ENCODE measurements around the gene DIP2C. TPM values are rescaled to one million over a fixed set of nuclear protein-coding genes. Genes with fewer than 3 reads are reported as not detected.
A peak's percentile ranks its signal among the peaks of the same experiment; 100 is the strongest.

DIP2C gene
- total RNA-seq, 1 donor from 2014 or later = 52.6 TPM

DNA sequence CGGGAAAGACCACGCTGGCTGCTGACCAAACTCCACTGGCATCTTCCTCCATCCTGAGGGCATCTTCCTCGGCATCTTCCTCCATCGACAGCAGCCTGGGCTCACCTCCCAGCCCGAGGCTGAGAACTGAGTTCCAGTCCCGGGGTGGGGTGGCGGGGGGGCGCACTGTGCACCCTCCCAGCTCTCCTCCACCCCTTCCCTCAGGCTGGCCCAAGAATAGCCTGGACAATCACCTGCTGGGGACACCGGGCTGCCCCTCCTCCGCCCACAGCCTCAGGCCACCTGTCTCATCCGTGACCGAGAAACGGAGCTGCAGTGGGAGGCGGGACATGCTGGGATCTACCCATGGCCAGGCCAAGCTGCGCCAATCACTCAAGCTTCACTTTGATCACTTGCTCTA, 37.2 kb downstream of the DIP2C start:
- peaks cover 2% of the 10 kb centered on the region for H3K9me3 Mint-ChIP-seq (ENCODE audit: unreplicated experiment)
- no peak for DNase-seq
- H3K36me3 Mint-ChIP-seq (ENCODE audit: unreplicated experiment) = no peaks in the 10 kb centered on the region
- peaks cover 7% of the 10 kb centered on the region for H3K27me3 Mint-ChIP-seq (ENCODE audit: unreplicated experiment)
- no peak overlapping the region for H3K27ac Mint-ChIP-seq (ENCODE audit: unreplicated experiment)
- peak overlapping the region; percentile 61 for H3K4me3 Mint-ChIP-seq (ENCODE audit: unreplicated experiment)
- TF ChIP-seq, protein P1, sequence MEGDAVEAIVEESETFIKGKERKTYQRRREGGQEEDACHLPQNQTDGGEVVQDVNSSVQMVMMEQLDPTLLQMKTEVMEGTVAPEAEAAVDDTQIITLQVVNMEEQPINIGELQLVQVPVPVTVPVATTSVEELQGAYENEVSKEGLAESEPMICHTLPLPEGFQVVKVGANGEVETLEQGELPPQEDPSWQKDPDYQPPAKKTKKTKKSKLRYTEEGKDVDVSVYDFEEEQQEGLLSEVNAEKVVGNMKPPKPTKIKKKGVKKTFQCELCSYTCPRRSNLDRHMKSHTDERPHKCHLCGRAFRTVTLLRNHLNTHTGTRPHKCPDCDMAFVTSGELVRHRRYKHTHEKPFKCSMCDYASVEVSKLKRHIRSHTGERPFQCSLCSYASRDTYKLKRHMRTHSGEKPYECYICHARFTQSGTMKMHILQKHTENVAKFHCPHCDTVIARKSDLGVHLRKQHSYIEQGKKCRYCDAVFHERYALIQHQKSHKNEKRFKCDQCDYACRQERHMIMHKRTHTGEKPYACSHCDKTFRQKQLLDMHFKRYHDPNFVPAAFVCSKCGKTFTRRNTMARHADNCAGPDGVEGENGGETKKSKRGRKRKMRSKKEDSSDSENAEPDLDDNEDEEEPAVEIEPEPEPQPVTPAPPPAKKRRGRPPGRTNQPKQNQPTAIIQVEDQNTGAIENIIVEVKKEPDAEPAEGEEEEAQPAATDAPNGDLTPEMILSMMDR (IDR thresholded peaks at IDR 0.05; ENCODE audit: partially characterized antibody, unreplicated experiment) = no peak
- H3K4me1 Mint-ChIP-seq (ENCODE audit: low read depth, unreplicated experiment) = peaks cover 20% of the 10 kb centered on the region

DNA sequence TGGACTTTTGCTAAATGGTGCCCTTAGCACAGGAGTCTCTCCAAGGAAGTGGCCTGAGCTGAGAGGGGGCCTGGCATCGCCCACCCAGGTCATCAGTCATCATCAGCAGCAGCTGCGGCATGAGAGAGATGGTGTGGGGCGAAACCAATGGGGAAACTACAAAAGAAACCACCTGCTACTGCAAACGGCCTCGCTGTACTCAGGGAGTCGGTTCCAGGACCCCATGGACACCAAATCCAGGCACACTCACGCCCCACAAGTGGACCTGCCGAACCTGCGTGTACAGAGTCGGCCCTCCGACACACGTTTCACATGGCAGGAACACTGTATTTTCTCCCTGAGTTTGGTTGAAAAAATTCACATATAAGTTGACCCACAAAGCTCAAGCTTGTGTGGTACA, 37.8 kb downstream of the DIP2C start:
- Mint-ChIP-seq H3K27ac (ENCODE audit: unreplicated experiment) (no peak overlapping the region), H3K36me3 (ENCODE audit: unreplicated experiment) (no peaks in the 10 kb centered on the region), H3K9me3 (ENCODE audit: unreplicated experiment) (peaks cover 2% of the 10 kb centered on the region), H3K4me1 (ENCODE audit: low read depth, unreplicated experiment) (peaks cover 20% of the 10 kb centered on the region), H3K4me3 (ENCODE audit: unreplicated experiment) (no peak overlapping the region), H3K27me3 (ENCODE audit: unreplicated experiment) (peaks cover 7% of the 10 kb centered on the region)
- TF ChIP-seq, protein P1 (IDR thresholded peaks at IDR 0.05; ENCODE audit: partially characterized antibody, unreplicated experiment) = no peak
- no peak for DNase-seq

DNA sequence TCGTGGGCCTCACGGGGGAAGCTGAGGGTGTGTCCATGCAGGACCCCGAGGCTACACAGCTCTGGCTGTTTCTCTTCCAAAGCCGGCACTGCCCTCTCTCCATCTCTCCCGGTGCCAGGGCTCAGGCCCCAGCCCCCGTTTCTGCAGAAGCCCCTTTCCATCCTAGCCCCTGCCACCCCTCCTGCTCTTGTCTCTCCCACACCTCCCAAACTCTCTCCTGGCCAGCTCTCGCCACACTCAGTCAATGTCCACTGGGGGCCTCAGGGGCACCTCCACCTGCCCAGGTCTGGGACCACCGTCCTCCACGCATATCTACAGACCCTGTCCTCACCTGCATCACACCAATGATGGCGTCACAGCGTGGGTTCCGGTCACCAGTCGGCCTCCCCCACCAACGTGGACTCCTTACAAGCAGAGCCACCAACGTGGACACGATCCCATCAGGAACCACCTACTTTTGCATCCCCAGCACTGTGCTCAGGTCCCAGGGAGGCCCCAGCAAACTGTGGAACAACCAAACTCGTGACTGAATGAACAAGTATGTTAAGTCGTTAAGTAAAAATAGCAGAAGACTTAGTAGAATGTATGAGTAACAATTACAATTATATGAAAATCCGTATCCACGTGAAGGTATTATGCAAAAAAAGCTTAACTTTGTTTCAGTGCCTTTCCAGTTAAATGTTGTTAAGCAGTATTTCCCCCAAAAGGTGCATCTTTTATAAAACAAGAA, 38.4 kb downstream of the DIP2C start:
- Mint-ChIP-seq H3K4me3 (ENCODE audit: unreplicated experiment) (peak overlapping the region; percentile 26), H3K27ac (ENCODE audit: unreplicated experiment) (no peak overlapping the region), H3K27me3 (ENCODE audit: unreplicated experiment) (peaks cover 9% of the 10 kb centered on the region), H3K4me1 (ENCODE audit: low read depth, unreplicated experiment) (peaks cover 20% of the 10 kb centered on the region), H3K36me3 (ENCODE audit: unreplicated experiment) (no peaks in the 10 kb centered on the region), H3K9me3 (ENCODE audit: unreplicated experiment) (peaks cover 3% of the 10 kb centered on the region)
- TF ChIP-seq, protein P1 (IDR thresholded peaks at IDR 0.05; ENCODE audit: partially characterized antibody, unreplicated experiment) = no peak
- no peak for DNase-seq

DNA sequence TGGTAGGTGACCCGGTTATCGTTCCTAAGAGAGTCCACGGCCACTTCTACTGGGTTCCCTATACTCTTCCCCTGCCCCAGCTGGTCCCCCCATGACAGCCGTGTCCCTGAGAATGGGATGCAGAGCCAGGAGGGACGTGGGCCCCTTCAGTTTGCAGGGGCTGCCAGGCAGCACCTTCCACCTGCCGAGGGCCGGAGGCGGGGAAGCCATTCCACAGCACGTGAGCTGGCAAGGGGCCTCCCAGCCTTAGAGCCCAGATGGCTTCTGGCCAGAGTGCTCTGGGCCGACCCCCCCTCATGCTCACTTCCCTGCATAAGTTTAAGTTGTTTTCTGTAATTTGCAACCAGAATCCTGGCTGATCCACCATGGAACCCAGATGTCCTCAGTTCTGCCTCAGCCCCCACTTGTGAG, 39.0 kb downstream of the DIP2C start:
- peaks cover 20% of the 10 kb centered on the region for H3K4me1 Mint-ChIP-seq (ENCODE audit: low read depth, unreplicated experiment)
- H3K4me3 Mint-ChIP-seq (ENCODE audit: unreplicated experiment) = no peak overlapping the region
- no peak for DNase-seq
- no peaks in the 10 kb centered on the region for H3K36me3 Mint-ChIP-seq (ENCODE audit: unreplicated experiment)
- H3K27me3 Mint-ChIP-seq (ENCODE audit: unreplicated experiment) = peaks cover 9% of the 10 kb centered on the region
- no peak overlapping the region for H3K27ac Mint-ChIP-seq (ENCODE audit: unreplicated experiment)
- TF ChIP-seq, protein P1 (IDR thresholded peaks at IDR 0.05; ENCODE audit: partially characterized antibody, unreplicated experiment) = no peak
- peaks cover 3% of the 10 kb centered on the region for H3K9me3 Mint-ChIP-seq (ENCODE audit: unreplicated experiment)

DNA sequence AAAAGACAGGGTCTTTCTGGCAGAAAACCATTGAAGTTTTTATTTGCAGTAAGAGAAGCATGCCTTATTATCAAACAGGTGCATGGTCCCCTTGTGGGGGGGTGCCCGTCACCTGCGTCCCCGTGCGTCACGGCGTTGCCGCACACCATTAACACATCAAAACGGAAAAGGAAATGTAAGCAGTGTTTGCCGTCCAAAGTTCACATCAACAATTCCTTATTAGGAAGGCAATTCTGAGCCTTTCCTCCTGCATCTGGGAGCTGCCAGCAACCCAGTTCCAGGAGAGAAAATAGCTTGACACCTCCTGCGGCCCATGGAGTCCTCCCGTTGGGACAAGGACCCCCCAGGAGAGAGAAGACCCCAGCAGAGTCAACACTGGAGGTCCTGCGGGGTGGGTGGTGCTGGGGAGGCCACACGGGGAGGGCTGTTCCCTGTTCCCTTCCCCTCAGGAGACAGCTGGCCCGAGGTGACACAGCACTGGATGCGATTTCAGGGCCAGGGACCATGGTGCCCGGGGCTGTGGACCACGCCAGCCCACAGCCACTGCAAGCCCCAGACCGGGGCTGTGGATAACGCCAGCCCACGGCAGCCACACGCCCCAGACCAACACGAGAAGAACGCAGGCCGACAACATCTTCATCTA, 39.5 kb downstream of the DIP2C start:
- Mint-ChIP-seq H3K27me3 (ENCODE audit: unreplicated experiment) (peaks cover 9% of the 10 kb centered on the region), H3K27ac (ENCODE audit: unreplicated experiment) (no peak overlapping the region), H3K36me3 (ENCODE audit: unreplicated experiment) (peaks cover under 1% of the 10 kb centered on the region), H3K4me3 (ENCODE audit: unreplicated experiment) (no peak overlapping the region), H3K9me3 (ENCODE audit: unreplicated experiment) (peaks cover 5% of the 10 kb centered on the region), H3K4me1 (ENCODE audit: low read depth, unreplicated experiment) (peaks cover 20% of the 10 kb centered on the region)
- no peak for DNase-seq
- TF ChIP-seq, protein P1 (IDR thresholded peaks at IDR 0.05; ENCODE audit: partially characterized antibody, unreplicated experiment) = no peak

All from glutamatergic neuron (in vitro differentiated cells).